Psoas muscle (tissue), 8 donors: ENCODE data around the gene OSBPL5. TPM values are rescaled to one million over a fixed set of nuclear protein-coding genes. Genes with fewer than 3 reads are reported as not detected.
A peak's percentile ranks its signal among the peaks of the same experiment; 100 is the strongest.

Experiments used
- ATAC-seq, 4 donors: fragments of 200-7000 bp; cut with Tn5 transposase; one replicate each; pipeline ENCODE4 v1.9.1; 2020; ENCODE audit warnings: moderate library complexity in 3 of 4, mild to moderate bottlenecking in 2 of 4
- DNase-seq, 2 donors: peaks; one replicate each; pipeline ENCODE4 v3.0.0-alpha.2; 2020
- H3K27ac ChIP-seq: fragments of 200-600 bp; one replicate; pipeline ENCODE4 v1.8.0; 2022
- H3K27me3 ChIP-seq, 3 donors: fragments of 200-600 bp in 1 of 3; one replicate each; pipeline versions ENCODE4 v1.6.1 to v1.8.0; 2013 to 2022; ENCODE audit warnings: low read length in 2 of 3, mild to moderate bottlenecking in 2 of 3, moderate library complexity in 1 of 3; ENCODE audit not compliant: insufficient read depth in 3 of 3
- H3K36me3 ChIP-seq, 2 donors: fragments of 200-600 bp in 1 of 2; one replicate each; pipeline versions ENCODE4 v1.6.1 to v1.8.0; 2013 to 2022; ENCODE audit warnings: low read depth in 1 of 2, mild to moderate bottlenecking in 1 of 2, moderate library complexity in 1 of 2; ENCODE audit not compliant: insufficient read depth in 1 of 2
- H3K4me1 ChIP-seq: fragments of 200-600 bp; one replicate; pipeline ENCODE4 v1.8.0; 2022
- H3K4me3 ChIP-seq: fragments of 200-600 bp; one replicate; pipeline ENCODE4 v1.8.0; 2022; ENCODE audit warnings: mild to moderate bottlenecking
- H3K9me3 ChIP-seq: fragments of 200-600 bp; one replicate; pipeline ENCODE4 v1.8.0; 2022
- WGBS, 3 donors: extraction: QIAGEN DNeasy Blood & Tissue Kit; methylation state at CpG; one replicate each; pipeline versions ENCODE4 v1.1.6 to v1.1.7; 2013; 5-methylcytosine and 5-hydroxymethylcytosine counted together
- intact Hi-C, 2 donors: fragments of 100-400 bp; cut with DNase I; formaldehyde crosslinking; loops; one replicate each; pipeline versions ENCODE4 v1.11.0 to v1.14.2; 2022
- polyA plus RNA-seq, 3 donors: library from polyadenylated mRNA; stranded (reverse); fragments of 200-250 nt; gene quantifications; one replicate each; pipeline ENCODE4 v1.2.3, GENCODE V29; 2013
- total RNA-seq, 4 donors: library from RNA; stranded (reverse); fragmentation: NEBNext Ultra II Directional in 2 of 4; extraction: Animal tissue kit (Norgen Biotek cat#: 25700) in 2 of 4; gene quantifications; one replicate each; pipeline versions ENCODE4 v1.2.1 to v1.2.4, GENCODE V29; 2021 to 2023
- TF ChIP-seq, protein P1 (sequence below): fragments of 200-600 bp; IDR thresholded peaks from one replicate; pipeline ENCODE4 v1.8.0; 2022; ENCODE audit warnings: antibody characterized with exemption
- donor health status: healthy with polysubstance abuse.
- donor health status: DM: no; HTN: no; CAD: no; lungs with moderate emphysema.
- donor health status: Bipolar disorder and iron deficiency.
- donor health status: healthy.
- donor health status: DM: yes; HTN: yes; CAD: no.
- donor health status: DM: no; HTN: no; CAD: no.
- donor health status: DM: no; HTN: no; CAD: no.
- donor health status: DM: yes; HTN: yes; CAD: no.

The OSBPL5 gene
- total and polyA plus RNA-seq, 7 donors = 3.4 to 12.4 (median 6.9) TPM

DNA sequence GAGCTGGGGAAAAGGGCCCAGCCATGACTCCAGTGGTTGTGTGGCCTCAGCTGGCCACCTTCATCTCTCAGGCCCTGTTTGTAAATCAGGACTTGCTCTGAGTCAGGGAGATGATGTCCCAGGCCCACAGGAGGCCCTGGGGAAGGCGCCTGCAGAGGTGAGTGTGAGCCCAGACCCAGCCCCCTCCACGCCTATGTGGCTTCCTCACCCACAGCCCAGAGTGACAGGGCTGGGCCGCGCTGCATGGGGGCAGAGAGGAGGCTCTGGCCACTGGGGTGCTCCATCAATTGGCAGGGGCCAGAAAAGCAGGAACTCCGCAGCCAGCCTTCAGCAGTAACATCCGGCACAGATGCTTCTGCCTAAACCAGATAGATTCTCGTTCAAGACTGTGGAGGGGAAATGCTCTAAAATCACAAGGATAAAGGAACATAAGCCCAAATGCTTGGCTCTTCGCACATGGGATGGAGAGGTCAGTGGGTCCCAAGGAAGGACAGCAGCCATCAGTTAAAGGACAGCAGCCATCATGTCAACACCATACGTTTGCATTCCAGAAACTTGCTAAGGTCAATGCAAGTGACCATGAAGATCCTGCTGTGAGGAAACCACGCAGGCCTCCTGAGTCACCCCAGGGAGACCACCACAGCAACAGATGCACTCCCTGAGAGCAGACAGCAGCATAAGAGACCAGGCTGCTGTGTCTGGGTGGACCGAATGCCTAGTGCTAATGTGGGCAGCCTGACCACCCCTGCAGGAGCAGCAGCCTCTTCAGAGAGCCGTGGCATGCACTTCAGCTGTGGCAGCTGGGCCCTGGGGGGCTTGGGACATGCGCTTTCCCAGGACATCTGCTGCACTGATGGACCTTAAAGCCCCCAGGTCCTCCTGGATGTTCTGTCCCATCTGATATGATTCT, 28.3 kb downstream of the OSBPL5 start:
- H3K4me1 ChIP-seq = no peaks in the 10 kb centered on the region
- no peaks in the 10 kb centered on the region for H3K27me3 ChIP-seq
- DNase-seq (peak; percentile 11 to 51), ATAC-seq (no peak)
- intact Hi-C loops = no loop called here
- WGBS, 3 donors = 88 to 94% (median 90%) methylated on average over 13 of the region's 13 CpGs
- H3K36me3 ChIP-seq = no peaks in the 10 kb centered on the region
- no peak overlapping the region for H3K4me3 ChIP-seq
- H3K9me3 ChIP-seq = no peaks in the 10 kb centered on the region
- H3K27ac ChIP-seq = no peak overlapping the region
- TF ChIP-seq, protein P1, sequence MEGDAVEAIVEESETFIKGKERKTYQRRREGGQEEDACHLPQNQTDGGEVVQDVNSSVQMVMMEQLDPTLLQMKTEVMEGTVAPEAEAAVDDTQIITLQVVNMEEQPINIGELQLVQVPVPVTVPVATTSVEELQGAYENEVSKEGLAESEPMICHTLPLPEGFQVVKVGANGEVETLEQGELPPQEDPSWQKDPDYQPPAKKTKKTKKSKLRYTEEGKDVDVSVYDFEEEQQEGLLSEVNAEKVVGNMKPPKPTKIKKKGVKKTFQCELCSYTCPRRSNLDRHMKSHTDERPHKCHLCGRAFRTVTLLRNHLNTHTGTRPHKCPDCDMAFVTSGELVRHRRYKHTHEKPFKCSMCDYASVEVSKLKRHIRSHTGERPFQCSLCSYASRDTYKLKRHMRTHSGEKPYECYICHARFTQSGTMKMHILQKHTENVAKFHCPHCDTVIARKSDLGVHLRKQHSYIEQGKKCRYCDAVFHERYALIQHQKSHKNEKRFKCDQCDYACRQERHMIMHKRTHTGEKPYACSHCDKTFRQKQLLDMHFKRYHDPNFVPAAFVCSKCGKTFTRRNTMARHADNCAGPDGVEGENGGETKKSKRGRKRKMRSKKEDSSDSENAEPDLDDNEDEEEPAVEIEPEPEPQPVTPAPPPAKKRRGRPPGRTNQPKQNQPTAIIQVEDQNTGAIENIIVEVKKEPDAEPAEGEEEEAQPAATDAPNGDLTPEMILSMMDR = no peak

DNA sequence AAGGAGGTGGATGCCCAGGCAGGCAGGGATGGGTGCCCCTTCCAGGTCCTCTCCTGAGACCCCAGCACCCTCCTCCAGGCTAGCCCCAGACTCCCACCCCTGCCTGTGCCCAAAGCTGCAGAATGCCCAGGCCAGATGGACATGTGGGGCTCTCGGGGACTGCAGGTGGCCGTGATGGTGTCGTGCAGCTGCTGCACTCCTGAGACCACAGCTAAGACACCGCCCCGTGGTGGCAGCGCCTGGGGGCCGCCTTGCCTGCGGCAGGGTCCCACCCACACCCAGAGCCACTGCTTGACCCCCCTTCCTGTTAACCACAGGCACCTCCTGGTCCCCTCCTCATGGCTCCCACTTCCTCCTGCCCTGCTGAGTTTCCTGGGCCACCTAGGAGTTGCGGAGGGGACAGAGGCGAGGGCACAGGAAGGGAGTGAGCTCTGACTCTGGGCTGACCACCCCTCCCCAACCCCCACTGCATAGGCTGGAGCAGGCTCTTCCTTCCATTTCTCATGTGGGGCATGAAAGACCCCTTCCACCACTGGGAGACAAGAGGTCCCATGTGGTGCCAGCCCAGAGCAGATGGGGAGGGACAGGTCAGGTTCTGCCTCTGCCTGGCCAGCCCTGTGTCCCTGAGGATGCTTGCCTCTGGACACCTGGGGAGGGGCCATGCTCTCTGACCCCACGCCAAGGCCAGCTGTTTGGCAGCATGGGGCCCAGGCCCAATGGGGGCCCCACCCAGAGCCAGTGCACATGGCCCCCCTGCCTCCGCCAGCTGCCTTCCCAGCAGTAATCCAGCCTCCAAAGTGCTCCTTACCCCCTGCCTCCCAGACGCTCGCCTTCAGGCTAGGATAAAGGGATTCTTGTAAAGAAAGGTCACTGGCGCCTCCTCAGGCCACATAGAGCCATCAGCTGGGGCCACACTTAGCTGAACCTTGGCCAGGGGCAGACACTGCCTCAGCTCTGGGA, 29.3 kb downstream of the OSBPL5 start:
- intact Hi-C loops = no loop called here
- peak in 1 of 4 donors; percentile 28 for ATAC-seq
- TF ChIP-seq, protein P1 = no peak
- Histone ChIP-seq H3K4me3 (no peak overlapping the region), H3K4me1 (no peaks in the 10 kb centered on the region), H3K36me3 (no peaks in the 10 kb centered on the region), H3K9me3 (no peaks in the 10 kb centered on the region), H3K27ac (no peak overlapping the region), H3K27me3 (no peaks in the 10 kb centered on the region)
- DNase-seq = peak; percentile 15 to 65
- WGBS, 3 donors = 63 to 76% (median 72%) methylated on average over 15 of the region's 15 CpGs

DNA sequence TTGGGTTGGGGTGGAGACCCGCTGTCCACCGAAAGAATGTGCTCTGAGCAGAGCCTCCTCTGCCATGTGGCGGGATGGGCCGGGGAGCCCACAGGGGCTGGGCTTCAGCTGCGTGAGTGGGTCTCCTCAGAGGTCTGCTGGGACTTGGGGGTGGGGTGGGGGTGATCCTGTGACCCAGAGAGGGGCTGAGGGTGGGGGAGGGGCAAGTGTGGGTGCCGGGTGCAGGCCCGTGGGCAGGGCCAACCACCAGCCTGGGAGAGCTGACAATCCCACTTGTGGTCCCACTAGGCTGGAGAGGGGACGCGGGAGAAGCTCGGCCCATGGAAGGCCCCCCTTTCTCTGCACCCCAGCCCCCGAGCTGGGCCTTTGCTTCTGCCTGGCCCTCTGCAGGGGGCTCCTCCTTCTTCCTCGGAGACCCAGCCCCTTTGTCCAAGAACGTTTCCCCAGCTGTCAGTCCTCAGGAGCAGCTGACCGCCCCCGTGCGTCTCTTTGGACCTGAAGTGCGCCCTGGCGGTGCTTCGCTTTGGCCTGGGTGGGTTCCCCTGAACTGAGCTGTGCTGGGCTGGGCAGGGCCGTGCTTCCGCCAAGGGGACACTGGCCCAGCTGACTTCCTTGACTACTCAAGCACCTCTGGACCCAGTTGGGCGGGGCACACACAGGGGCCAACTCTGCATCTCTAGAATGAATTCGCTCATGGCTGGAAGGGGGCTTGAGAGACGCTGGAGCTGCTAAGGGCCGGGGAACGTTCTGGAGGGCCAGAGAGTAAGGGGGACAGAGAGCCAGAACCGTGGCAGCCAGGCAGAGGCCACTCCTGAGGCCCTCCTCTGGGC, 30.2 kb downstream of the OSBPL5 start:
- Histone ChIP-seq H3K9me3 (no peaks in the 10 kb centered on the region), H3K27me3 (no peaks in the 10 kb centered on the region), H3K36me3 (no peaks in the 10 kb centered on the region), H3K27ac (no peak overlapping the region), H3K4me3 (no peak overlapping the region), H3K4me1 (no peaks in the 10 kb centered on the region)
- whole genome bisulfite sequencing, 3 donors = 76 to 82% (median 80%) methylated on average over 26 to 27 of the region's 27 CpGs
- TF ChIP-seq, protein P1 = no peak
- ATAC-seq = no peak
- intact Hi-C loops = no loop called here
- DNase-seq = peak; percentile 29 to 55

DNA sequence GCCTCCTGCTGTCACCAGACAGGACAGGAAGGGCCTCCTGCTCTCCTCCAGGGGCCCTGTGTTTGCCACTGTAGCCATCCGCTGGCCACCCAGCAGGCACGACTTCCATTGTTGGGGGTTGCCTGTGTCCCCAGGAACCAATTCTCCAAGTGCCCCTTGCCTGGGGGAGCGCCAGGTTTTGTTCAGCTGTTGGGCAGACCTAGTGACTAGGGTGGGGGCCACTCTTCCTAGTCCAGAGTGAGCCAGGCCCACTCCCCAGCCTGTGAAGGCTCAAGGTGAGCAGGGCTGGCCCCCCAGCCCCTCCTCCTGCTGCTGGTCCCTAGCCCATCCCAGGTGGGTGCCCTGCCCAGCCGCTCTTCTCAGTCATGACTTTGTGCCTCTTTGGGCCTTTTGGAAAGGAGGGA, 30.9 kb downstream of the OSBPL5 start:
- ATAC-seq = no peak
- no peak overlapping the region for H3K27ac ChIP-seq
- H3K9me3 ChIP-seq = no peaks in the 10 kb centered on the region
- TF ChIP-seq, protein P1 = no peak
- H3K36me3 ChIP-seq = no peaks in the 10 kb centered on the region
- intact Hi-C loops = no loop called here
- H3K4me1 ChIP-seq = no peaks in the 10 kb centered on the region
- WGBS, 3 donors = 74 to 81% (median 75%) methylated on average over 4 of the region's 4 CpGs
- DNase-seq = peak in 1 of 2 donors; percentile 15
- no peaks in the 10 kb centered on the region for H3K27me3 ChIP-seq
- no peak overlapping the region for H3K4me3 ChIP-seq
